Measurements from ENCODE around the gene TMEM132D. TPM values are rescaled to one million over a fixed set of nuclear protein-coding genes. Genes with fewer than 3 reads are reported as not detected.

The TMEM132D gene
- total RNA-seq, 1 donor from 2014 or later: 1.1 TPM

DNA sequence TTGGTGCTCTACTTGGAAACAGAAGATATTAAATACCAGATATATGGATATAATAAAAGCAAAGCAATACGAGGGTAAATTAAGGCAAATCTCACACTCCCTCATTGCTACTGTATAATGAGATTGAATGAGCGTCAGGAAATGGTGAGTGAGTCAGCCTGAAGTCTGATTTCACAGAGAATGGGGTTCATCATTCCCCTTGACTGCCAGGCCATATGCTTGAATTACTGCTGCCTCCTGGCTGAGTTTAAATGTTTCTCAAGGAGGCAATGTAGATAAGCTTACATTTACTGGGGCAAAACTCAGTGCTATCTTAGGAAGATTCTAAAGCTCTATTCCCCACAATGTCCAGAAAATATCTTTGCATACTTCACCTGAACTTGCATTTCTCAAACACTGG, 380.2 kb downstream of the TMEM132D start:
- H2AFZ ChIP-seq (replicated peaks): no peak overlapping the region
- no peak overlapping the region for H3K4me2 ChIP-seq
- Mint-ChIP-seq H3K27me3 (ENCODE audit: insufficient read depth, low read depth) (no peaks in the 10 kb centered on the region), H3K9me3 (no peaks in the 10 kb centered on the region), H3K36me3 (no peaks in the 10 kb centered on the region), H3K4me3 (no peak overlapping the region), H3K4me1 (peaks cover 27% of the 10 kb centered on the region), H3K27ac (no peak overlapping the region)
- no peaks in the 10 kb centered on the region for H3K9me3 ChIP-seq (ENCODE audit: low read depth)
- H3K9ac ChIP-seq: no peak overlapping the region
- H3K27me3 ChIP-seq: no peaks in the 10 kb centered on the region
- no peaks in the 10 kb centered on the region for H4K20me1 ChIP-seq (ENCODE audit: low read depth)
- H3F3A ChIP-seq (ENCODE audit: low read depth): no peaks in the 10 kb centered on the region
- TF ChIP-seq, protein P1, sequence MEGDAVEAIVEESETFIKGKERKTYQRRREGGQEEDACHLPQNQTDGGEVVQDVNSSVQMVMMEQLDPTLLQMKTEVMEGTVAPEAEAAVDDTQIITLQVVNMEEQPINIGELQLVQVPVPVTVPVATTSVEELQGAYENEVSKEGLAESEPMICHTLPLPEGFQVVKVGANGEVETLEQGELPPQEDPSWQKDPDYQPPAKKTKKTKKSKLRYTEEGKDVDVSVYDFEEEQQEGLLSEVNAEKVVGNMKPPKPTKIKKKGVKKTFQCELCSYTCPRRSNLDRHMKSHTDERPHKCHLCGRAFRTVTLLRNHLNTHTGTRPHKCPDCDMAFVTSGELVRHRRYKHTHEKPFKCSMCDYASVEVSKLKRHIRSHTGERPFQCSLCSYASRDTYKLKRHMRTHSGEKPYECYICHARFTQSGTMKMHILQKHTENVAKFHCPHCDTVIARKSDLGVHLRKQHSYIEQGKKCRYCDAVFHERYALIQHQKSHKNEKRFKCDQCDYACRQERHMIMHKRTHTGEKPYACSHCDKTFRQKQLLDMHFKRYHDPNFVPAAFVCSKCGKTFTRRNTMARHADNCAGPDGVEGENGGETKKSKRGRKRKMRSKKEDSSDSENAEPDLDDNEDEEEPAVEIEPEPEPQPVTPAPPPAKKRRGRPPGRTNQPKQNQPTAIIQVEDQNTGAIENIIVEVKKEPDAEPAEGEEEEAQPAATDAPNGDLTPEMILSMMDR (IDR thresholded peaks at IDR 0.05): no peak
- TF ChIP-seq EZH2phosphoT487 (IDR thresholded peaks at IDR 0.05): no peak
- TF ChIP-seq EZH2 (IDR thresholded peaks at IDR 0.05): no peak
- no peaks in the 10 kb centered on the region for H3K79me2 ChIP-seq (ENCODE audit: low read depth)
- no peak overlapping the region for H3K4me3 ChIP-seq
- peaks cover 7% of the 10 kb centered on the region for H3K4me1 ChIP-seq
- no peak for DNase-seq (ENCODE audit: low spot score)
- H3K36me3 ChIP-seq: no peaks in the 10 kb centered on the region
- H3K27ac ChIP-seq: no peak overlapping the region

DNA sequence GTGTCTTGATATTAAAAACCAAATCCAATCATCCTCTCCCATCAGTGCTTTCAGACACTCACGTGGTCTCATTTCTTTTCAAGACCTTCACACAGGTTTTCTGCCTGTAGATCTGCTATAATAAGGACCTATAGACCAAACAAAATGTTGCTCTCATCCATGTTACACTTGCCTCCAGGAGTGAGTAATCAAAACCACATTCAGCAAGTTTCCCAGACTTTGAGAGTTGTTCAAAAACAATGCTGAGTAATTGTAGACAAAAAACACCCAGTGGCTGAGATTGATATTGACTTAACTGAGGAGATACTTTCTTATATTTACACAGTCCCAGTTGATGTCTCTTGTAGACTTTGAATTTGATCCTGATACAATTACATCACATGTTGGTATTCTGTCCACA, 383.1 kb downstream of the TMEM132D start:
- no peak for DNase-seq (ENCODE audit: low spot score)
- Histone ChIP-seq H3K27me3 (no peaks in the 10 kb centered on the region), H3K27ac (no peak overlapping the region), H2AFZ (replicated peaks) (no peak overlapping the region), H3K4me2 (no peak overlapping the region), H4K20me1 (ENCODE audit: low read depth) (no peaks in the 10 kb centered on the region), H3K79me2 (ENCODE audit: low read depth) (no peaks in the 10 kb centered on the region), H3K4me3 (no peak overlapping the region), H3K9me3 (ENCODE audit: low read depth) (no peaks in the 10 kb centered on the region), H3K36me3 (no peaks in the 10 kb centered on the region), H3K9ac (no peak overlapping the region), H3F3A (ENCODE audit: low read depth) (no peaks in the 10 kb centered on the region), H3K4me1 (peaks cover 7% of the 10 kb centered on the region)
- no peaks in the 10 kb centered on the region for H3K27me3 Mint-ChIP-seq (ENCODE audit: insufficient read depth, low read depth)
- H3K4me1 Mint-ChIP-seq: peaks cover 17% of the 10 kb centered on the region
- TF ChIP-seq, protein P1 (IDR thresholded peaks at IDR 0.05): no peak
- TF ChIP-seq EZH2 (IDR thresholded peaks at IDR 0.05) (no peak), EZH2phosphoT487 (IDR thresholded peaks at IDR 0.05) (no peak)
- peaks cover 5% of the 10 kb centered on the region for H3K36me3 Mint-ChIP-seq
- peaks cover 15% of the 10 kb centered on the region for H3K9me3 Mint-ChIP-seq
- H3K4me3 Mint-ChIP-seq: no peak overlapping the region
- no peak overlapping the region for H3K27ac Mint-ChIP-seq

DNA sequence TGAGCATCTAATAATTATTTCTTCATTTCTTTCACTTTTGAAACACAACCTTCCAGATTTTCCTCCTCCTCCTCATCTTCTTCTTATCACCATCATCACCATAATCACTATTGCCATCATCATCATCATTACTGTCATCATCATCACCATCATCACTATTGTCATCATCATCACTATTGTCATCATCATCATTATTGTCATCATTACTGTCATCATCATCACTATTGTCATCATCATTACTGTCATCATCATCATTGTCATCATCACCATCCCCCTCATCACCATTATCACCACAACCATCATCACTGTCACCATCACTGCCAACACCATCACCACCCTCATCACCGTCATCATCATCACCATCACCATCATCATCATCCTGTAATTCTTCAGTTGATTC, 400.0 kb downstream of the TMEM132D start:
- no peak overlapping the region for H3K4me2 ChIP-seq
- H3K9me3 Mint-ChIP-seq: peaks cover 4% of the 10 kb centered on the region
- H4K20me1 ChIP-seq (ENCODE audit: low read depth): no peaks in the 10 kb centered on the region
- H3K79me2 ChIP-seq (ENCODE audit: low read depth): no peaks in the 10 kb centered on the region
- no peak for TF ChIP-seq EZH2phosphoT487 (IDR thresholded peaks at IDR 0.05)
- TF ChIP-seq EZH2 (IDR thresholded peaks at IDR 0.05): no peak
- TF ChIP-seq, protein P1 (IDR thresholded peaks at IDR 0.05): no peak
- no peak overlapping the region for H3K27ac ChIP-seq
- no peaks in the 10 kb centered on the region for H3K27me3 ChIP-seq
- no peak overlapping the region for H3K9ac ChIP-seq
- H3F3A ChIP-seq (ENCODE audit: low read depth): no peaks in the 10 kb centered on the region
- H3K27ac Mint-ChIP-seq: no peak overlapping the region
- no peaks in the 10 kb centered on the region for H3K27me3 Mint-ChIP-seq (ENCODE audit: insufficient read depth, low read depth)
- no peak for DNase-seq (ENCODE audit: low spot score)
- H3K4me3 ChIP-seq: no peak overlapping the region
- H3K4me1 Mint-ChIP-seq: no peaks in the 10 kb centered on the region
- H3K4me1 ChIP-seq: no peaks in the 10 kb centered on the region
- H2AFZ ChIP-seq (replicated peaks): no peak overlapping the region
- H3K9me3 ChIP-seq (ENCODE audit: low read depth): peaks cover 5% of the 10 kb centered on the region
- H3K36me3 ChIP-seq: no peaks in the 10 kb centered on the region
- no peak overlapping the region for H3K4me3 Mint-ChIP-seq
- no peaks in the 10 kb centered on the region for H3K36me3 Mint-ChIP-seq
